WTC11 (cell line): Measurements from ENCODE around the gene PTGER1. TPM values are rescaled to one million over a fixed set of nuclear protein-coding genes. Genes with fewer than 3 reads are reported as not detected.

Source experiments
- ATAC-seq: fragments of 200-7000 bp; cut with Tn5 transposase; 2 replicates; pipeline ENCODE4 v1.10.0; 2021; ENCODE audit warnings: mild to moderate bottlenecking, moderate library complexity
- CTCF ChIA-PET: fragments of 300-600 bp; sonication (Branson Sonifier 250); formaldehyde crosslinking; loops from one replicate; lab custom pipeline; 2021; ENCODE audit warnings: antibody characterized with exemption; lab: Charles Lee
- POLR2A ChIA-PET: fragments of 350-600 bp; sonication (Branson Sonifier 250); formaldehyde crosslinking; loops from one replicate; lab custom pipeline; 2021; ENCODE audit warnings: antibody characterized with exemption; lab: Charles Lee
- DNase-seq: peaks from one replicate; pipeline ENCODE4 v3.0.0; 2021; ENCODE audit warnings: low spot score
- H3K27ac Mint-ChIP-seq: 2 replicates; pipeline ENCODE4 v1.8.0; 2021; ENCODE audit warnings: mixed read lengths
- H3K27me3 Mint-ChIP-seq: 2 replicates; pipeline ENCODE4 v1.8.0; 2021; ENCODE audit warnings: low read depth, mild to moderate bottlenecking, moderate library complexity, mixed read lengths
- H3K36me3 Mint-ChIP-seq: 2 replicates; pipeline ENCODE4 v1.8.0; 2021; ENCODE audit warnings: mixed read lengths
- H3K4me1 Mint-ChIP-seq: 2 replicates; pipeline ENCODE4 v1.8.0; 2022; ENCODE audit warnings: mixed read lengths
- H3K4me3 Mint-ChIP-seq: 2 replicates; pipeline ENCODE4 v1.8.0; 2021; ENCODE audit warnings: mild to moderate bottlenecking, moderate library complexity, mixed read lengths
- H3K9me3 Mint-ChIP-seq: 2 replicates; pipeline ENCODE4 v1.8.0; 2021; ENCODE audit warnings: mixed read lengths
- CREM ChIP-seq: sonication (generic); formaldehyde crosslinking; IDR thresholded peaks from 2 replicates; pipeline ENCODE4 v1.8.1; 2022; ENCODE audit warnings: mild to moderate bottlenecking, missing genetic modification reagents, moderate library complexity
- E2F1 ChIP-seq: sonication (generic); formaldehyde crosslinking; IDR thresholded peaks from 2 replicates; pipeline ENCODE4 v1.8.0; 2022; ENCODE audit warnings: mild to moderate bottlenecking, missing genetic modification reagents
- E2F4 ChIP-seq: sonication (generic); formaldehyde crosslinking; IDR thresholded peaks from 2 replicates; pipeline ENCODE4 v1.8.1; 2022; ENCODE audit warnings: low read depth, mild to moderate bottlenecking, moderate library complexity, missing genetic modification reagents, borderline replicate concordance
- FOXP1 ChIP-seq: sonication (generic); formaldehyde crosslinking; IDR thresholded peaks from 2 replicates; pipeline ENCODE4 v1.8.0; 2022; ENCODE audit warnings: missing genetic modification reagents, mild to moderate bottlenecking, moderate library complexity, borderline replicate concordance
- GTF2I ChIP-seq: fragments of 250-450 bp; sonication (Bioruptor Pico); conservative IDR thresholded peaks from 2 replicates; pipeline ENCODE4 v1.4.0; 2021; ENCODE audit warnings: mild to moderate bottlenecking
- IRF2 ChIP-seq: sonication (generic); formaldehyde crosslinking; IDR thresholded peaks from 2 replicates; pipeline ENCODE4 v1.8.0; 2022; ENCODE audit warnings: low read depth, missing genetic modification reagents, borderline replicate concordance
- MLX ChIP-seq: sonication (generic); formaldehyde crosslinking; IDR thresholded peaks from 2 replicates; pipeline ENCODE4 v1.8.1; 2023; ENCODE audit warnings: mild to moderate bottlenecking, missing genetic modification reagents, moderate library complexity
- NFE2L1 ChIP-seq: sonication (generic); formaldehyde crosslinking; IDR thresholded peaks from 2 replicates; pipeline ENCODE4 v1.8.1; 2023; ENCODE audit warnings: missing genetic modification reagents
- NFYB ChIP-seq: sonication (generic); formaldehyde crosslinking; conservative IDR thresholded peaks from 2 replicates; pipeline ENCODE4 v1.8.0; 2022; ENCODE audit warnings: low read depth, missing genetic modification reagents
- NR1H2 ChIP-seq: sonication (generic); formaldehyde crosslinking; IDR thresholded peaks from 2 replicates; pipeline ENCODE4 v1.9.0; 2021; ENCODE audit warnings: mild to moderate bottlenecking, moderate library complexity, missing genetic modification reagents
- RELA ChIP-seq: sonication (generic); formaldehyde crosslinking; IDR thresholded peaks from 2 replicates; pipeline ENCODE4 v1.8.1; 2022; ENCODE audit warnings: missing genetic modification reagents, mild to moderate bottlenecking, borderline replicate concordance
- RORB ChIP-seq: fragments of 250-450 bp; sonication (Bioruptor Pico); IDR thresholded peaks from 2 replicates; pipeline ENCODE4 v1.9.0; 2021; ENCODE audit warnings: mild to moderate bottlenecking
- SMAD3 ChIP-seq: sonication (generic); formaldehyde crosslinking; IDR thresholded peaks from 2 replicates; pipeline ENCODE4 v1.8.0; 2022; ENCODE audit warnings: missing genetic modification reagents, mild to moderate bottlenecking, borderline replicate concordance
- TCF7 ChIP-seq: sonication (generic); formaldehyde crosslinking; IDR thresholded peaks from 2 replicates; pipeline ENCODE4 v1.8.0; 2022; ENCODE audit warnings: mild to moderate bottlenecking, low read depth, missing genetic modification reagents, moderate library complexity
- TP53 ChIP-seq: sonication (generic); formaldehyde crosslinking; IDR thresholded peaks from 2 replicates; pipeline ENCODE4 v1.8.1; 2023; ENCODE audit warnings: mild to moderate bottlenecking, missing genetic modification reagents
- ZBTB43 ChIP-seq: sonication (generic); formaldehyde crosslinking; IDR thresholded peaks from 2 replicates; pipeline ENCODE4 v1.8.1; 2023; ENCODE audit warnings: mild to moderate bottlenecking, missing genetic modification reagents
- ZNF138 ChIP-seq: sonication (generic); formaldehyde crosslinking; conservative IDR thresholded peaks from 2 replicates; pipeline ENCODE4 v1.8.1; 2022; ENCODE audit warnings: mild to moderate bottlenecking, moderate library complexity, missing genetic modification reagents
- ZNF281 ChIP-seq: sonication (generic); formaldehyde crosslinking; IDR thresholded peaks from 2 replicates; pipeline ENCODE4 v1.8.0; 2023; ENCODE audit warnings: mild to moderate bottlenecking, missing genetic modification reagents
- ZSCAN18 ChIP-seq: fragments of 250-450 bp; sonication (Bioruptor Pico); IDR thresholded peaks from 2 replicates; pipeline ENCODE4 v2.1.2; 2022; ENCODE audit warnings: mild to moderate bottlenecking, moderate library complexity
- total RNA-seq: library from RNA; stranded (reverse); gene quantifications from 3 replicates; pipeline ENCODE4 v1.2.3, GENCODE V29; 2021
- TF ChIP-seq, protein P1 (sequence below): sonication (generic); formaldehyde crosslinking; IDR thresholded peaks from 2 replicates; pipeline ENCODE4 v1.8.0; 2022; ENCODE audit warnings: mild to moderate bottlenecking, missing genetic modification reagents

PTGER1 gene
- total RNA-seq, 1 experiment from 2014 or later = 0.68 TPM

GRCh38 chr19:14482172-14482941 is 7.2 kb upstream of the PTGER1 start:
- POLR2A ChIA-PET = no interaction called here
- Mint-ChIP-seq H3K27ac (no peak overlapping the region), H3K27me3 (no peaks in the 10 kb centered on the region)
- TF ChIP-seq CREM (CRISPR knock-in tag) (no peak), ZNF138 (no peak), NFE2L1 (CRISPR knock-in tag) (no peak), IRF2 (CRISPR knock-in tag) (no peak), ZSCAN18 (CRISPR knock-in tag) (no peak), E2F4 (CRISPR knock-in tag) (no peak), ZNF281 (no peak), MLX (CRISPR knock-in tag) (no peak), FOXP1 (CRISPR knock-in tag) (no peak), RELA (CRISPR knock-in tag) (no peak), TCF7 (CRISPR knock-in tag) (no peak), SMAD3 (CRISPR knock-in tag) (no peak), TP53 (CRISPR knock-in tag) (no peak), NFYB (CRISPR knock-in tag) (no peak), NR1H2 (CRISPR knock-in tag) (no peak), E2F1 (CRISPR knock-in tag) (no peak), GTF2I (CRISPR knock-in tag) (no peak), ZBTB43 (CRISPR knock-in tag) (no peak), RORB (no peak)
- TF ChIP-seq, protein P1, sequence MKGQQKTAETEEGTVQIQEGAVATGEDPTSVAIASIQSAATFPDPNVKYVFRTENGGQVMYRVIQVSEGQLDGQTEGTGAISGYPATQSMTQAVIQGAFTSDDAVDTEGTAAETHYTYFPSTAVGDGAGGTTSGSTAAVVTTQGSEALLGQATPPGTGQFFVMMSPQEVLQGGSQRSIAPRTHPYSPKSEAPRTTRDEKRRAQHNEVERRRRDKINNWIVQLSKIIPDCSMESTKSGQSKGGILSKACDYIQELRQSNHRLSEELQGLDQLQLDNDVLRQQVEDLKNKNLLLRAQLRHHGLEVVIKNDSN (CRISPR knock-in tag) = no peak
- TF ChIP-seq, all 79 proteins: peak for 0
- CTCF ChIA-PET = interaction anchor here (0.5 to 4.7 kb wide), 5 partner anchors 10 to 120 kb away, joined by 3 to 48 read pairs (median 29); partner anchors contain the start of genes DNAJB1 and PKN1
- Mint-ChIP-seq H3K4me3 (no peak overlapping the region), H3K9me3 (no peaks in the 10 kb centered on the region), H3K4me1 (0 out of 2 replicates have a peak, but pooled peaks cover 2% of the 10 kb centered on the region), H3K36me3 (peaks cover 19% of the 10 kb centered on the region)
- no peak for ATAC-seq
- DNase-seq = no peak
